Effector CD8-positive, alpha-beta T cell (primary cell): Measurements from ENCODE around the gene ARID1B.
"Not testable (repeated sequence)": the region's sequence is repeated elsewhere in the genome, so short reads cannot be mapped to it uniquely, and the experiment has no call there.

Source experiments
- DNase-seq: peaks from one replicate; lab custom pipeline; 2025; lab: John Stamatoyannopoulos, UW

The ARID1B gene

DNA sequence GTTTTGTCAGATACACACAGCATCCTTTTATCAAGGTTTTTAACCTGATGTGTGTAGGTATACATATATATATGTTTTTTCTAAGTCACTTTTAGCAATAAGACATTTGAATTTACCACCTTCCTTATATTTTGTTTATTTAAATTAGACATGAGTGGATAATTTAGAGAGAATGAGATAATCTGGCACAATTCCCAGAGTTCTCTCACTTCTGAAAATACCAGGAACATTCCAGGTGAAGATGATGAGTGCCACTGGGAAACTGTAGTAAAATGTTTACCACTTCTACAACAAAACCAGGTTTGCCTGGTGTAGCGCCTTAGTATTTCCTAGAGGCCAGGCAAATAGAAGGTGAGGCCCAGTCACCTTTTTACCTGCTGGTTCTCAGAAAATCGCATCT lies 356.7 kb downstream of the ARID1B start:
- no peak for DNase-seq

DNA sequence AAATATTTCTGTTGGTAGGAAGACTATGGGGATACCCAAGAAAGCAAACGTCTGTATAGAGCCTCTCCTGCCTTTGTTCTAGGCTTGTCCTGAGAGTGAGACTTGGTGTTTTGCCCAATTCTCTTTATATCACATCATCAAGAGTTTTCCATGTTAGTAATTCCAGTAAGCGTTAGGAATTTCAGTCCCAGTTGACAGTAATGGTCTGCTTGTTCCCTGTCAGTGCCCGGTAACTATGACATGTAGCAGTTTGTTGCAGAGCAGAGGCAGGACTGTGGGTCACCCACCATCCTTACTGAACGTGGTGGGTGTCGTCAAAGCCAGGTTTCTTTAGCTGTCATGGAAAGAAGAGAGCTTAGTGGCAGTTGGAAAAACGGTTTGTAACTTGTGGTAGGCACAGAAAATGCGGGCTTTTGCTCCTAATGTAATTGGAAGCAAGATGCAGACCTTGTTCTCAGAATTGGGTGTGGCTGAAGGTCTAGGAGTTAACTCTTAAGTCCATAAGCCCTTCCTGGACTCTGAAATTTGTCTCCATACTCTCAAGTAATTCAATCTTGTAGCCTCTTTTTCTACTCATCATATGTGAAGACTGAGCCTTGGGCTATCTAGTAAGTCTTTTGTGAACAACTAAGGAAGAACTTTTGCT lies 357.3 kb downstream of the ARID1B start:
- no peak for DNase-seq

DNA sequence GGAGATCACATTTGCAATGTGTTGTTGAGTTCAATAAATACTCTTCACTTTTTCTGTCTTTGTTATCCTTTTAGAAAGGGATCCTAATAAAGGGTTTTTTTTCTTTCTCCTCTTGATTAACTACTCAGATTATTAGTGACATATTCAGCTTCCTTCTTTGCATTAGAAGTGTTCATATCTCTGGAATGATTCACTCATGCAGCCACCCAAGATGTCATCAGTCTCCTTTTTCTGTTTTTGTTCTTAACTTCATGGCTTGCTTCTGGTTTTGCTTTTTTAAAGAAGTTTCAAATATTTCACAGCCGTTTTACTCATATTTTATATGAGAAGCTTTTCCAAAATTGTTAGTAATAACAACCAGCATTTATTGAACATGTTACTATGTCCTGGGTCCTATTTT lies 358.5 kb downstream of the ARID1B start:
- DNase-seq, result no peak

DNA sequence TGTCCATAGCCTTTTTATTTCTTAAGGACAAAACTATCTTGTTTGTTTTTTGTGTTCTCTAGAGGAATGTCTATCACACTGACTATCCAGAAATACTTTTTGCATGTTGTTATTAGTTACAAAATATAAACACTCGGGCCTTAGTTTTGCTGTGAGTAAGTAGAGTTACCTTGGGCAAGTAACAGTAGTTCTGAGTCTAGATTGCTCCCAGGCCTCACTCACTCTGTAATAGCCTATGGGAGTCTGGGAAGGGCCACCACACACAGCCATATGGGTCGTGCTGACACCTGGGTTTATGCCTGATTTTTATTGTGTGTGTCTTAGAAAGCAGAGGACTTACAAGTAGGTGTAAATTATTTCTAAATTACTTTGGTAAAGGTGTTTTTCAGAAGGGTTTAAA lies 360.3 kb downstream of the ARID1B start:
- DNase-seq, result no peak

DNA sequence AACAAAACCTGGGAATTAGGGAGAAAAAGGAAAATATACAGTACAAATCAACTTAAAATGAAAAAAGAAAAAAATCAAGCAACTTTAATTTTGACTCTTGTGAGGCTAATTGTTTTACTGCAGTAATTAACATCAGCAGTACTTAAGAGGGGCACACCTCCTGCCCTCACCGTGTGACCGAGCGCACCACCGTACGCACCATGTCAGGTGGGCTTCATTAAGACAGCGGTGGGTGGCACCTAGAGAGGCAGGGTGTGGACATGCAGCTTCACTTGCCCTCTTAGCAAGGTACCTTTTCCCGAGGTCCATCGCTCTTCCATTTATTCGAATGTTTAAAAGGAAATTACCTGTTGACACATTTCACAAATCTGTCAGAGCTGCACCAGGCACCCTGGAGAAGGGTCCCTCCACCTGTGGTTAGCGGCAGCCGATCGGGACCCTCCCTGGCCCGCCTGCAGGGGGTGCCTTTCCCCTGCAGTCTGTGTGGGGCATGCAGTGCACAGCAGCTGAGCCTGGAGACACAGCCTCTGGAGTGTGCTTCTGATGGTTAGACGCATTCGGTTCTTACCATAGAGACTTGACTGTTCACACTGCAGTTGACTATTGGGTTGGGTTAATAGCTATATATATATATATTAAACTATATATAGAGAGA lies 362.0 kb downstream of the ARID1B start:
- no peak for DNase-seq

GRCh38 chr6:157143171-157143889 lies 366.2 kb downstream of the ARID1B start:
- no peak for DNase-seq

- DNase-seq, result no peak
These were observed 367.0 kb downstream of the ARID1B start for GRCh38 chr6:157143890-157144798.

- no peak for DNase-seq
These were observed 367.8 kb downstream of the ARID1B start for GRCh38 chr6:157144859-157145568.

DNA sequence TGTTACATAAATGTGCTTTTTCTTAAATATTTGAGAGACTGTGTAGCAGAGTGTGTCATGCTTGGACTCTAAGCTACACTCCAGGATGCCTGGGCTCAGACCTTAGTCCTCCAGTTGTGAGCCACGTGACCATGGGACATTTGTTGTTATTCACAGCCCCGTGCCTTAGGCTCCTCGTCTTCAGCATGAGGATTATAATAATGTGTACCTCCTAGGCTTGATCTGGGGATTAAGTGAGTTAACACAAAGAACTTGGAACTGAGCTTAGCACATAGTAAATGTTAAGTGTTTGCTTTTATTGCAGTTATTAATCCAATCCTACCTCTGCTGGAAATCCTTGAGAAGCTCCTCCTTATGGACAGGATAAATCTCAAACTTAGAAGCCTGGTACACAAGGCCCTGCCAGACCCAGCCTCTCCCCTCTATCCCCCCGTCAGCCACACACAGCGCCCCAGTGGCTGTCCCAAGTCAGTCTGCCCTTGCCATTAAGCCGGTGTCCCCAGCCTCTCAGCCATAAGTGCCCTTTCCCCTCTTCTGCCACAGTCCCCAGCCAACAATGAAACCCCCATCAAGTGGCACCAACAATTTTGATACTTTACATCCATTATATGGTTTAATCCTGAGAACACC lies 368.6 kb downstream of the ARID1B start:
- DNase-seq, result no peak

- not testable (repeated sequence) for DNase-seq
These were observed 370.2 kb downstream of the ARID1B start for GRCh38 chr6:157147054-157148026.

DNA sequence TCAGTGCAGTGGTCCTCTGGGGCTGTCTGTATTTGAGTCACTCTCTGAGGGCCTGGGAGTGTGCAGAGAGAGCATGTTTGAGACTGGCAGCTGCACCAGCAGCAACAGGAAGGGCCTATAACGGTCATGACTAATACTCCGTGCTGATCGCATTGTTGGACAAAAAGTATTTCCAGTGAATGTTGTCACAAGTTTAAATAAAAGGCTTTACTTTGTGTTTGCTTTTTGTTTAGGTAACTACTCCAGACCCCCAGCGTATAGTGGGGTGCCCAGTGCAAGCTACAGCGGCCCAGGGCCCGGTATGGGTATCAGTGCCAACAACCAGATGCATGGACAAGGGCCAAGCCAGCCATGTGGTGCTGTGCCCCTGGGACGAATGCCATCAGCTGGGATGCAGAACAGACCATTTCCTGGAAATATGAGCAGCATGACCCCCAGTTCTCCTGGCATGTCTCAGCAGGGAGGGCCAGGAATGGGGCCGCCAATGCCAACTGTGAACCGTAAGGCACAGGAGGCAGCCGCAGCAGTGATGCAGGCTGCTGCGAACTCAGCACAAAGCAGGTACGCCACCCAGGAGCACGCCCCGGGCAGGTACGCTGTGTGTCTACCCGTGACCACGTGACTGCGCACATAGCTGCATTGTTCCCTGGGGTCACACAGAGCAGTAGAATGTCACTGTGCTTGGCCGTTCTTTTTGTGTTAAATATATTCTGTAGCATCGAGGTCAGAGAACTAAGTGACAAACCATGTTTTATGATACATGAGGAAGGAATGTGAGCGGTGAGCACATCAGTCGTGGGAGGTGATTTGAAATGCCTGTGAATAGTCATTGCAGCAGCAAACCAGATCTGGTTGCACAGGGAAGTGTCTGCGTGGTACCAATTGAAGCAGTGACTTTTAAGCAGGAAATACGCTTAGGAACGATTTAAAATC lies 371.5 kb downstream of the ARID1B start:
- DNase-seq, result no peak

DNA sequence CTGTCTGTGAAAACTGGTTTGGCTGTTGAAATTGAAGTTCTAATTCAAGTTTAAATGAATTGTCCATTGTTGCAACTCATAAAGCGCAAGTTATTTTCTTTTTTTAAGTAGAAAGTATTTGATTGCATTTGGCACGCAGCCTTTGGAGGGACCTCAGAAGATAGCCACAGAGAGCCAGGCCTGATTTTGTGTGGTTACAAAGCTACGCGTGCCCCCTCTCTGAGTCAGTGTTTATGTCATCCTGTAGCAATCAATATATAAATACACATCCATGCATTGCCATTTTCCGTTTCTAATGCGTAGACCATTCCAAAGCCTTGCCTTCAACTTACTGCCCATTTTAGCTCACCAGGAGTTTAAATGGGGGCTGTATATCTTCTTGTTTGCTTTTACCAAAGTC lies 372.9 kb downstream of the ARID1B start:
- DNase-seq, result no peak

DNA sequence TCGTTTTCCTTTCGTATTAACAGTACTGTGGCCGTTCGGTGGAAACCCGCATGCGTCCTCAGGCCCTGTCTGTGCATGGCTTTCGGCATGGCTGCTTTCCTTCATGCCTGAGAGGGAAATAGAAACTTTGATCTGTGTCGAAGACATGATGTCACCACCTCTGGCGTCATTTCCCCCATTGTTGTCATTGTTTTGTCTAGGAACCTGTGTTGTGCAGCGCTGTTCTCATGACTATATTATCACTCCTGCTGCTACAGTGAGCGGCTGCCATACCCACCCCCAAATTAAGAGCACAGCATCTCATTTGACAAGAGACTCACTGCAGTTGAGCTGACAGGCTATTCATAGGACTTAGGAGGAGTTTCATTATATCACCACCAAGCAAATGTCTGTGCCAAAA lies 373.9 kb downstream of the ARID1B start:
- DNase-seq, result no peak

DNA sequence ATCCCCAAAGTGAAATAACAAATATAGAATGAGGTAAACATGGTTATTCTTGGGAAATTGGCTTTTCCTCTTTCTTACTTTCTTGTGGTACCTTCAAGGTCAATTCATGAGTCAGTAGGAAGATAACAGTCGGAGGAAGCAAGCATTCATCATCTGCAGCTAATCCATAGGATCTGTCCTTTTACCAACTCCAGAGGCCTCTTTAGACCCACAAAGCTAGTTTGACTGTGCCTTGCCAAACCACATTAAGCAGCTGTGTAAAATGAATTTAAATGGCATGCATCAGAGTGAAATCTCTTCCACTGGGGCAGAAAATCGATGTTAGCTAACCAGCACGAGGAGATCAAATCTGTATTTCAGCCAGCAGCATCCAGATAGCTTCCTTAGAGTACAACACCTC lies 374.8 kb downstream of the ARID1B start:
- DNase-seq, result no peak

DNA sequence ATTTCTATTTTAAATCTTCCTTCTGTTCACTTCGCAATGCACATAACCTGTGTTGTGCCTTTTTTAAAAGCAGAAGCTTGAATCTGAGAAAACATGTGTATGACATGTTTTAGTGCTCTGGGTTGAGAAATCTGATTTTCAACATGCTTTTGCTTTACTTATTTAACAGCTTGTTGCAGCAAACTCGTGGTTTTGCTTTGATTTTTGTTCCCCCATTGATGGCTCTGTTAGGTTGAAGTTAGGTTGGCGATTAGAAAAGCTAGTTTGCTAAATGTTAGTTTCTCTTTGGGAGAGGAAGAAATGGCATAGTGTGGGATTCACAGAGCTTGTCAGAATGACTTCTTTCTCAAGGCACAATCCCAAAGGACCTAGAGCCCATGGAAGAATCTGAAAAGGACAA lies 375.4 kb downstream of the ARID1B start:
- no peak for DNase-seq

DNA sequence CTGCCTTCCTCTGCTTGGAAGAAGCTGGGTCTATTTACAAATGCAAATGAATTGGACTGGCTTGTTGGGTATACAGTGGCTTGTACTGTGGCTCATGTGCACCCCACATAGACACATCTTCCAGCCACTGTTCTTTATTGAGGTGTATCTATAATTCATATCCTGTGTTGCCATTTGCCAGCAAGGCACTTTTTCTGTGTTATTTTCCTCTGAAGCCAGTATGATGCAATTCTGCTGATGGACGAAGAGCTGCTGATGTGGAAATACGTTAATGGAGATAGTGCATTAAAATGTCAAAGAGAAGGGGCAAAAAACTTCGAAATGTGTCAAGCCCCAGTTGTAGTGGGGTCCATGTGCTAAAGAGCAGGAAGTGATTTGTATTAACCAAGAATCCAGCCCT lies 378.6 kb downstream of the ARID1B start:
- DNase-seq, result no peak

- no peak for DNase-seq
These were observed 380.1 kb downstream of the ARID1B start for GRCh38 chr6:157157258-157157657.

DNA sequence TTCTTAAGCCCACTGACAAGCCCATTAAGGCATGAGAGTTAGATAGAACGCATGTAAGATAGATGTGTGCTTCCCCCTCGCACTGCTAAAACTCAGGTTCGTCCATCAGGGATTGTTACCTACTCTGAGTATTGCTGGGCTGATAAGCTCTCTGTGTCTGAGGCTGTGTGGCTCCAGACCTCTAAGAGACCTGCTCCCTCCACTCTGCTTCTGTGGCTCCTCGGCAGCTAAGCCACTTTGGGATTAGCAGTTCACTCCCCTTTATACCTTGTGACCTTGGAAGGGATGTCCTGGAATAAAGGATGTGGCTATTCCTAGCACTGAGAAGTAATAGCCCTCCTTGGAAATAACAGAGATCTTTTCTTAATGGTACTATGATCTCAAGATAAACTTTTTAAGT lies 381.3 kb downstream of the ARID1B start:
- DNase-seq, result no peak

DNA sequence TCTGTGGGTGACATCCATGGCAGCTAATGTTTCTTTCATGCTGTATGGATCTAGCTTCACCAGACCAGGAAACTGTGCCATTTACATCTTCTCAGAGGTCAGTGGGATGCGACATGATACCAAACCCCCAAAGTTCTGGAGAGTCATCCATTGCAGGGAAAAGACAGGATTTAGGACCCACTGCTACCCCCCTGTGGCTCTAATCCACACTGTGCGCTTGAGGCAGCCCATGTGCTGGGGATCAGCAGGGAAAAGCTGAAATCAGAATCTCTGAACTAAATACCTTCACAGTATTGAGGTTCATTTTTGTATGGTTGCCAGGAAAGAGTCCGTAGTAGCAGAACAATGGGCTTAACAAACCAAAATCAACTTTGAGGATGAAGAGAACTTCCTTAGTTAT lies 381.7 kb downstream of the ARID1B start:
- DNase-seq, result no peak
